Calu3 (cell line): ENCODE measurements around the gene ELMO1. TPM values are rescaled to one million over a fixed set of nuclear protein-coding genes. Genes with fewer than 3 reads are reported as not detected.

Source experiments
- BruUV-seq: library from RNA; stranded (reverse); fragments of 400-500 nt; replicated peaks from 2 replicates; lab custom pipeline; 2021; lab: Mats Ljungman, UMichigan
- CTCF ChIA-PET: fragments of 300-600 bp; sonication (Branson Sonifier 250); formaldehyde crosslinking; loops from one replicate; lab custom pipeline; 2022; ENCODE audit warnings: antibody characterized with exemption; lab: Charles Lee
- DNase-seq: peaks from one replicate; pipeline ENCODE4 v3.0.0; 2022
- H3K27ac Mint-ChIP-seq: one replicate; pipeline ENCODE4 v1.8.0; 2022; ENCODE audit warnings: mixed read lengths; ENCODE audit not compliant: unreplicated experiment
- H3K27me3 Mint-ChIP-seq: one replicate; pipeline ENCODE4 v1.8.0; 2022; ENCODE audit warnings: mixed read lengths; ENCODE audit not compliant: unreplicated experiment
- H3K36me3 Mint-ChIP-seq: one replicate; pipeline ENCODE4 v1.8.0; 2022; ENCODE audit warnings: mild to moderate bottlenecking, moderate library complexity, mixed read lengths; ENCODE audit not compliant: insufficient read depth, unreplicated experiment
- H3K4me1 Mint-ChIP-seq: one replicate; pipeline ENCODE4 v1.8.0; 2022; ENCODE audit warnings: mild to moderate bottlenecking, low read depth, mixed read lengths; ENCODE audit not compliant: unreplicated experiment
- H3K4me3 Mint-ChIP-seq: one replicate; pipeline ENCODE4 v1.8.0; 2022; ENCODE audit warnings: mild to moderate bottlenecking, low read depth, moderate library complexity, mixed read lengths; ENCODE audit not compliant: unreplicated experiment
- H3K9me3 Mint-ChIP-seq: one replicate; pipeline ENCODE4 v1.8.0; 2022; ENCODE audit warnings: low read depth, mixed read lengths; ENCODE audit not compliant: unreplicated experiment
- CTCF ChIP-seq: fragments of 200-600 bp; IDR thresholded peaks from one replicate; pipeline ENCODE4 v1.8.0; 2022; ENCODE audit warnings: antibody characterized with exemption; ENCODE audit not compliant: unreplicated experiment
- intact Hi-C: fragments of 100-400 bp; cut with micrococcal nuclease; formaldehyde crosslinking; loops from one replicate; pipeline ENCODE4 v1.10.0; 2022; ENCODE audit not compliant: unreplicated experiment
- total RNA-seq: library from RNA; stranded (reverse); gene quantifications from 2 replicates; pipeline ENCODE4 v1.2.3, GENCODE V29; 2022

ELMO1 gene
- total RNA-seq, 1 experiment from 2014 or later = not detected

GRCh38 chr7:37089972-37090371 lies 358.7 kb downstream of the ELMO1 start:
- DNase-seq = peak; percentile 23
- no peak overlapping the region for H3K4me3 Mint-ChIP-seq
- intact Hi-C loops = no loop called here
- CTCF ChIA-PET = no interaction called here
- H3K4me1 Mint-ChIP-seq = peaks cover 12% of the 10 kb centered on the region
- H3K27ac Mint-ChIP-seq = peak overlapping the region; percentile 4
- H3K9me3 Mint-ChIP-seq = no peaks in the 10 kb centered on the region
- TF ChIP-seq CTCF = no peak
- H3K36me3 Mint-ChIP-seq = no peaks in the 10 kb centered on the region
- no peaks in the 10 kb centered on the region for H3K27me3 Mint-ChIP-seq
- BruUV-seq = no TSS peak

- no peak overlapping the region for H3K4me3 Mint-ChIP-seq
- no peak for DNase-seq
- BruUV-seq = no TSS peak
- peaks cover 4% of the 10 kb centered on the region for H3K9me3 Mint-ChIP-seq
- no peak overlapping the region for H3K27ac Mint-ChIP-seq
- TF ChIP-seq CTCF = no peak
- intact Hi-C loops = no loop called here
- no peaks in the 10 kb centered on the region for H3K27me3 Mint-ChIP-seq
- peaks cover 9% of the 10 kb centered on the region for H3K4me1 Mint-ChIP-seq
- CTCF ChIA-PET = no interaction called here
- no peaks in the 10 kb centered on the region for H3K36me3 Mint-ChIP-seq
Measured at GRCh38 chr7:37085600-37085999, 363.1 kb downstream of the ELMO1 start.

- Mint-ChIP-seq H3K27ac (no peak overlapping the region), H3K36me3 (no peaks in the 10 kb centered on the region), H3K4me1 (no peaks in the 10 kb centered on the region), H3K9me3 (peaks cover 10% of the 10 kb centered on the region), H3K4me3 (no peak overlapping the region), H3K27me3 (no peaks in the 10 kb centered on the region)
- DNase-seq = no peak
- no TSS peak for BruUV-seq
- CTCF ChIA-PET = no interaction called here
- TF ChIP-seq CTCF = no peak
- intact Hi-C loops = no loop called here
Measured at GRCh38 chr7:37084303-37084702, 364.4 kb downstream of the ELMO1 start.

- Mint-ChIP-seq H3K9me3 (peaks cover 10% of the 10 kb centered on the region), H3K27ac (no peak overlapping the region), H3K27me3 (no peaks in the 10 kb centered on the region), H3K36me3 (no peaks in the 10 kb centered on the region), H3K4me3 (no peak overlapping the region), H3K4me1 (no peaks in the 10 kb centered on the region)
- CTCF ChIA-PET = interaction anchor here (0.7 kb wide), 1 partner anchor 44 kb away, joined by 5 read pairs; no protein-coding TSS in a partner anchor
- DNase-seq = no peak
- BruUV-seq = no TSS peak
- no peak for TF ChIP-seq CTCF
- intact Hi-C loops = no loop called here
Measured at GRCh38 chr7:37083311-37084096, 365.2 kb downstream of the ELMO1 start.
